Sigmoid colon (tissue), 7 donors: Measurements from ENCODE around the gene PRKD1. TPM values are rescaled to one million over a fixed set of nuclear protein-coding genes. Genes with fewer than 3 reads are reported as not detected.

Experiments
- DNase-seq: peaks from one replicate; pipeline ENCODE4 v3.0.0-alpha.2; 2019
- H3K27ac ChIP-seq, 4 donors: fragments of 200-600 bp; sonication (generic); one replicate each; pipeline ENCODE4 v1.5.1; 2016 to 2019; ENCODE audit warnings: mild to moderate bottlenecking in 1 of 4
- H3K27me3 ChIP-seq, 3 donors: fragments of 200-600 bp; sonication (generic); one replicate each; pipeline ENCODE4 v1.5.1; 2019; ENCODE audit warnings: mild to moderate bottlenecking in 1 of 3
- H3K36me3 ChIP-seq, 4 donors: fragments of 200-600 bp; sonication (generic); one replicate each; pipeline ENCODE4 v1.5.1; 2016 to 2019
- H3K4me1 ChIP-seq, 4 donors: fragments of 200-600 bp; sonication (generic); one replicate each; pipeline ENCODE4 v1.5.1; 2017 to 2019
- H3K4me3 ChIP-seq, 4 donors: fragments of 200-600 bp; sonication (generic); one replicate each; pipeline ENCODE4 v1.5.1; 2017 to 2019; ENCODE audit warnings: mild to moderate bottlenecking in 2 of 4, moderate library complexity in 1 of 4
- H3K9me3 ChIP-seq, 4 donors: fragments of 200-600 bp in 3 of 4; sonication (generic) in 3 of 4; one replicate each; pipeline versions ENCODE4 v1.5.1 to v1.6.1; 2013 to 2019
- CTCF ChIP-seq, 4 experiments: fragments of 450-650 bp in 3 of 4; fragments of 200-600 bp in 1 of 4; IDR thresholded peaks; one replicate each; pipeline ENCODE4 v1.5.1; 2016 to 2019; ENCODE audit warnings: antibody characterized with exemption in 4 of 4, mild to moderate bottlenecking in 3 of 4, moderate library complexity in 2 of 4
- EP300 ChIP-seq, 4 donors: sonication (generic); formaldehyde crosslinking; IDR thresholded peaks; one replicate each; pipeline ENCODE4 v1.6.1; 2017; ENCODE audit warnings: antibody characterized with exemption in 4 of 4
- POLR2A ChIP-seq, 2 donors: fragments of 450-650 bp; IDR thresholded peaks; one replicate each; pipeline ENCODE4 v1.6.1; 2016; ENCODE audit warnings: antibody characterized with exemption in 2 of 2, mild to moderate bottlenecking in 2 of 2, moderate library complexity in 2 of 2
- POLR2AphosphoS5 ChIP-seq, 4 donors: sonication (generic); formaldehyde crosslinking; IDR thresholded peaks; one replicate each; pipeline ENCODE4 v1.6.1; 2017; ENCODE audit warnings: antibody characterized with exemption in 4 of 4
- WGBS, 2 donors: extraction: QIAGEN DNeasy Blood & Tissue Kit; methylation state at CpG; one replicate each; pipeline ENCODE4 v1.1.7; 2013; 5-methylcytosine and 5-hydroxymethylcytosine counted together
- intact Hi-C: fragments of 100-400 bp; cut with DNase I; formaldehyde crosslinking; loops from one replicate; pipeline ENCODE4 v1.15.1; 2023
- polyA plus RNA-seq, 3 donors: library from polyadenylated mRNA; stranded (reverse); fragments of 200-250 nt; gene quantifications; one replicate each; pipeline ENCODE4 v1.2.3, GENCODE V29; 2013
- total RNA-seq, 4 donors: library from RNA; depleted of rRNA; stranded (reverse); fragments of >200 nt; gene quantifications; one replicate each; pipeline ENCODE4 v1.1.0, GENCODE V29; 2016
- donor health status: healthy with polysubstance abuse.
- donor health status: Bipolar disorder and iron deficiency.
- donor health status: healthy.

PRKD1 gene
- total and polyA plus RNA-seq, 7 donors = 0.46 to 27.1 (median 14.5) TPM

- intact Hi-C loops = no loop called here
Measured at GRCh38 chr14:29687866-29688265, 239.8 kb downstream of the PRKD1 start.

GRCh38 chr14:29687071-29687765, 240.4 kb downstream of the PRKD1 start:
- H3K27ac ChIP-seq = no peak overlapping the region
- TF ChIP-seq POLR2AphosphoS5 (IDR thresholded peaks at IDR 0.05) (no peak), EP300 (IDR thresholded peaks at IDR 0.05) (no peak), POLR2A (IDR thresholded peaks at IDR 0.05) (no peak), CTCF (IDR thresholded peaks at IDR 0.05) (no peak)

More at GRCh38 chr14:29687866-29688265, 239.8 kb downstream of the PRKD1 start:
- TF ChIP-seq EP300 (IDR thresholded peaks at IDR 0.05) (no peak), POLR2AphosphoS5 (IDR thresholded peaks at IDR 0.05) (no peak), CTCF (IDR thresholded peaks at IDR 0.05) (no peak), POLR2A (IDR thresholded peaks at IDR 0.05) (no peak)
- H3K27me3 ChIP-seq = no peaks in the 10 kb centered on the region
- no peak for DNase-seq
- no peak overlapping the region for H3K27ac ChIP-seq
- H3K4me1 ChIP-seq = peaks cover 0 to 14% (median 12%) of the 10 kb centered on the region in 4 donors
- H3K36me3 ChIP-seq = no peaks in the 10 kb centered on the region
- whole genome bisulfite sequencing, 2 donors = 44 to 67% methylated on average over 2 of the region's 2 CpGs
- H3K4me3 ChIP-seq = no peak overlapping the region
- peaks cover 0 to 3% (median 0%) of the 10 kb centered on the region in 4 donors for H3K9me3 ChIP-seq

GRCh38 chr14:29684926-29685325, 242.7 kb downstream of the PRKD1 start:
- DNase-seq = no peak
- Histone ChIP-seq H3K36me3 (no peaks in the 10 kb centered on the region), H3K27ac (no peak overlapping the region), H3K4me1 (peaks cover 0 to 26% (median 19%) of the 10 kb centered on the region in 4 donors), H3K4me3 (no peak overlapping the region), H3K27me3 (no peaks in the 10 kb centered on the region), H3K9me3 (peaks cover 0 to 3% (median 0%) of the 10 kb centered on the region in 4 donors)
- TF ChIP-seq CTCF (IDR thresholded peaks at IDR 0.05) = no peak
- no peak for TF ChIP-seq POLR2AphosphoS5 (IDR thresholded peaks at IDR 0.05)
- no peak for TF ChIP-seq EP300 (IDR thresholded peaks at IDR 0.05)
- TF ChIP-seq POLR2A (IDR thresholded peaks at IDR 0.05) = no peak
- intact Hi-C loops = no loop called here

More at GRCh38 chr14:29687071-29687765, 240.4 kb downstream of the PRKD1 start:
- Histone ChIP-seq H3K36me3 (no peaks in the 10 kb centered on the region), H3K27me3 (no peaks in the 10 kb centered on the region), H3K4me3 (no peak overlapping the region), H3K9me3 (peaks cover 0 to 3% (median 0%) of the 10 kb centered on the region in 4 donors), H3K4me1 (peaks cover 0 to 14% (median 12%) of the 10 kb centered on the region in 4 donors)
- no peak for DNase-seq
- WGBS, 2 donors = 93 to 95% methylated on average over 5 of the region's 5 CpGs
- intact Hi-C loops = no loop called here

- H3K27ac ChIP-seq = no peak overlapping the region
- H3K9me3 ChIP-seq = no peaks in the 10 kb centered on the region
- no peak overlapping the region for H3K4me3 ChIP-seq
- H3K36me3 ChIP-seq = no peaks in the 10 kb centered on the region
- intact Hi-C loops = no loop called here
- no peak for DNase-seq
- peaks cover 0 to 34% (median 19%) of the 10 kb centered on the region in 4 donors for H3K4me1 ChIP-seq
- no peak for TF ChIP-seq EP300 (IDR thresholded peaks at IDR 0.05)
- TF ChIP-seq POLR2AphosphoS5 (IDR thresholded peaks at IDR 0.05) = no peak
- TF ChIP-seq POLR2A (IDR thresholded peaks at IDR 0.05) = no peak
- no peak for TF ChIP-seq CTCF (IDR thresholded peaks at IDR 0.05)
- H3K27me3 ChIP-seq = no peaks in the 10 kb centered on the region
- WGBS, 2 donors = 80 to 82% methylated on average over 2 of the region's 2 CpGs
Measured at GRCh38 chr14:29682789-29683188, 244.9 kb downstream of the PRKD1 start.
